ENCODE results near the gene ADAMTS3. TPM values are rescaled to one million over a fixed set of nuclear protein-coding genes. Genes with fewer than 3 reads are reported as not detected.
A peak's percentile ranks its signal among the peaks of the same experiment; 100 is the strongest.

ADAMTS3 gene
- total and polyA plus RNA-seq, 2 experiments from 2014 or later, result 1.2 to 3.7 TPM

GRCh38 chr4:72312032-72312650, 256.9 kb downstream of the ADAMTS3 start:
- Histone ChIP-seq H2AFZ (no peak overlapping the region), H3K4me1 (ENCODE audit: insufficient read depth) (no peaks in the 10 kb centered on the region), H3F3A (replicated peaks; ENCODE audit: low read depth) (no peaks in the 10 kb centered on the region), H4K20me1 (replicated peaks; ENCODE audit: insufficient read depth) (no peaks in the 10 kb centered on the region), H3K4me3 (no peak overlapping the region), H3K79me2 (replicated peaks; ENCODE audit: insufficient read depth) (no peaks in the 10 kb centered on the region), H3K36me3 (ENCODE audit: insufficient read depth) (no peaks in the 10 kb centered on the region), H3K27ac (ENCODE audit: low read depth) (no peak overlapping the region), H3K27me3 (ENCODE audit: insufficient read depth) (no peaks in the 10 kb centered on the region), H3K4me2 (no peak overlapping the region), H3K9me2 (ENCODE audit: insufficient read depth) (no peaks in the 10 kb centered on the region)
- H3K4me1 Mint-ChIP-seq, result peaks cover 16% of the 10 kb centered on the region
- TF ChIP-seq STAT1 (IDR thresholded peaks at IDR 0.05; ENCODE audit: unreplicated experiment) (no peak), JUNB (IDR thresholded peaks at IDR 0.05; ENCODE audit: unreplicated experiment) (no peak), ZNF331 (CRISPR knock-in tag; IDR thresholded peaks at IDR 0.05; ENCODE audit: low read depth) (no peak), NANOG (IDR thresholded peaks at IDR 0.05; ENCODE audit: borderline replicate concordance) (no peak), EZH2phosphoT487 (IDR thresholded peaks at IDR 0.05; ENCODE audit: unreplicated experiment) (no peak), CTCF (conservative IDR thresholded peaks at IDR 0.05; ENCODE audit: low read depth in 2 of 2) (no peak), REST (IDR thresholded peaks at IDR 0.05; ENCODE audit: unreplicated experiment) (no peak), ZNF462 (CRISPR knock-in tag; IDR thresholded peaks at IDR 0.05) (no peak), CREB1 (CRISPR knock-in tag; IDR thresholded peaks at IDR 0.05; ENCODE audit: low read depth) (no peak), POLR2AphosphoS5 (IDR thresholded peaks at IDR 0.05; ENCODE audit: low read depth) (no peak), EZH2 (IDR thresholded peaks at IDR 0.05; ENCODE audit: low read depth, unreplicated experiment) (no peak), ETS1 (IDR thresholded peaks at IDR 0.05) (no peak), ZNF114 (CRISPR knock-in tag; IDR thresholded peaks at IDR 0.05) (no peak)
- H3K27me3 Mint-ChIP-seq (ENCODE audit: insufficient read depth, low read depth, poor library complexity), result no peaks in the 10 kb centered on the region
- H3K4me3 Mint-ChIP-seq, result no peak overlapping the region
- peak; percentile 56 for DNase-seq (ENCODE audit: low spot score)
- H3K27ac Mint-ChIP-seq, result no peak overlapping the region
- H3K36me3 Mint-ChIP-seq (ENCODE audit: low read depth), result no peaks in the 10 kb centered on the region
- no peaks in the 10 kb centered on the region for H3K9me3 Mint-ChIP-seq
- ATAC-seq, result peak; percentile 89
